ENCODE measurements around the gene PGF.

DNA sequence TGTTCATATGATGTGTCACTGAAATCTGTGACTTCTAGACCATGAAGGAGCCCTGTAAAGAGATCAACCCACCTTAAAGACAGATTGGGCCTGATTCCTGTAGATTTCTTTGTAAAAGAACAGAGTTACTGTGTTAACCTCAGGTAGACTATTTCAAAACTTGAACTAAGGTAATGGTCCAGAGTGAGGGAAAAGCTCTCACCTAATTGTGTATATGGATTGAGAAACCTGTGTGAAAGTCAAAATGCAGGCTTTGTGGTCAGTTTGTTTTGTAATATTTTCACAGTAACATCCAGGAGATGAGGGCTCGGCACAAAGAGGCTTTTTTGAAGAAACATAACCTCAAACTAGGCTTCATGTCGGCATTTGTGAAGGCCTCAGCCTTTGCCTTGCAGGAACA, 57.3 kb downstream of the PGF start:
- TF ChIP-seq EZH2 (IDR thresholded peaks at IDR 0.05; ENCODE audit: insufficient read depth, poor library complexity, severe bottlenecking) (no peak), EZH2phosphoT487 (IDR thresholded peaks at IDR 0.05; ENCODE audit: insufficient read depth, low read depth) (no peak)

All from GM23248 (cell line).